ENCODE measurements around the gene SPP2. TPM values are rescaled to one million over a fixed set of nuclear protein-coding genes. Genes with fewer than 3 reads are reported as not detected.
A peak's percentile ranks its signal among the peaks of the same experiment; 100 is the strongest.

SPP2 gene
- polyA plus RNA-seq, 2 donors, result not detected

DNA sequence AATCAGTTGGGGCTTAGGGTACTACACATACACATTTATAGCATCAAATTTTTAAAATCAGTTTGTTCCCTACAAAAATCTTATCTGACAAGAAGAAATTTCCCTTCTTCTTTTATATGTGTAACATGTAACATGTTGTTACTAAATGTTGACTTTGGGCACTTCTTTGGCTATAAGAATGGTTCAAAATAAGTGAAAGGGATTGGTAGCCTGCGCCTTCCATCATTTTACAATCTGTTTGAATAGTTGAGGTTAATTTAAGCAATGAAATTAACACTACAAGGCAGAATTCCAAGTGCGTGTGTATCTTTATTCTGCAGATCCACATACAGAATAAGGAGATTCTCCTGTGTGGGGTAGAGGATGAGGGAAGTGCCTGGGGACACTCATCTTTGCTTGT, 30.2 kb upstream of the SPP2 start:
- H3K9me3 ChIP-seq (ENCODE audit: control insufficient read depth in 2 of 2, insufficient read depth in 1 of 2, low read depth in 1 of 2, low read length in 1 of 2), result peaks cover 3 to 6% of the 10 kb centered on the region in 2 donors
- no peaks in the 10 kb centered on the region for H3K4me1 ChIP-seq (ENCODE audit: control insufficient read depth in 2 of 2, insufficient read depth in 2 of 2, low read length in 1 of 2)
- no peak overlapping the region for H3K4me3 ChIP-seq (ENCODE audit: low read depth in 1 of 2, low read length in 2 of 2)
- H3K27ac ChIP-seq (ENCODE audit: low read depth in 2 of 2, low read length in 1 of 2), result no peak overlapping the region
- no peaks in the 10 kb centered on the region for H3K36me3 ChIP-seq (ENCODE audit: control insufficient read depth in 2 of 2, insufficient read depth in 2 of 2, low read length in 1 of 2)
- 86 to 91% methylated on average over 2 of the region's 2 CpGs for WGBS, 2 donors
- no peaks in the 10 kb centered on the region for H3K27me3 ChIP-seq (ENCODE audit: control insufficient read depth in 1 of 2, insufficient read depth in 2 of 2, low read length in 2 of 2)

DNA sequence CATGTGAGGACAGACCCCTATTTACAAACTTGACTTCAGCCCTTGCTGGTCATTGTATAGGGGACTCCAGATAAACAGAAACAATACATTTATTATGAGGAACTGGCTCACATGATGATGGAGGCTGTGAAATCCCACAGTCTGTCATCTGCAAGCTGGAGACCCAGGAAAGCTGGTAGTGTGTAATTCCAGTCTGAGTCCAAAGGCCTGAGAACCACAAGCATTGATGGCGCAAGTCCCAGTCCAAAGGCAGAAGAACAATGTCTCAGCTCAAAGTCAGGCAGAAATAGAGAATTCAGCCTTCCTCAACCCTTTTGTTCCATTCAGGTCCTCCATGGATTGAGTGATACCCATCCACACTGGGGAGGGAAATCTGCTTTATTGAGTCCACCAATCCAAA, 28.1 kb upstream of the SPP2 start:
- Histone ChIP-seq H3K27me3 (ENCODE audit: control insufficient read depth in 1 of 2, insufficient read depth in 2 of 2, low read length in 2 of 2) (no peaks in the 10 kb centered on the region), H3K4me1 (ENCODE audit: control insufficient read depth in 2 of 2, insufficient read depth in 2 of 2, low read length in 1 of 2) (no peaks in the 10 kb centered on the region), H3K36me3 (ENCODE audit: control insufficient read depth in 2 of 2, insufficient read depth in 2 of 2, low read length in 1 of 2) (no peaks in the 10 kb centered on the region), H3K4me3 (ENCODE audit: low read depth in 1 of 2, low read length in 2 of 2) (no peak overlapping the region), H3K27ac (ENCODE audit: low read depth in 2 of 2, low read length in 1 of 2) (no peak overlapping the region), H3K9me3 (ENCODE audit: control insufficient read depth in 2 of 2, insufficient read depth in 1 of 2, low read depth in 1 of 2, low read length in 1 of 2) (peaks cover 3 to 6% of the 10 kb centered on the region in 2 donors)
- 84 to 97% methylated on average over 1 of the region's 1 CpG for WGBS, 2 donors

DNA sequence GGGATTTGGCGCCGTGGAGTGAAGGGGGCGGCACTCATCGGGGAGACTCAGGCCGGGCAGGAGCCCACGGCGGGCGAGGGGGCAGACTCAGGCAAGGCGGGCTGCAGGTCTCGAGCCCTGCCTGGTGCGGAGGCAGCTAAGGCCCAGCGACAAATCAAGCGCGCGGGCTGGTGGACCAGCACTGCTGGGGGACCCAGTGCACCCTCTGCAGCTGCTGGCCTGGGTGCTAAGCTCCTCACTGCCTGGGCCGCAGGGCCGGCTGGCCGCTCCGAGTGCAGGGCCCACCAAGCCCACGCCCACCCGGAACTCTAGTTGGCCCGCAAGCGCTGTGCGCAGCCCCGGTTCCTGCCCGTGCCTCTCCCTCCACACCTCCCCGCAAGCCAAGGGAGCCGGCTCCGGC, 26.2 kb upstream of the SPP2 start:
- H3K4me3 ChIP-seq (ENCODE audit: low read depth in 1 of 2, low read length in 2 of 2), result no peak overlapping the region
- H3K27ac ChIP-seq (ENCODE audit: low read depth in 2 of 2, low read length in 1 of 2), result no peak overlapping the region
- no peaks in the 10 kb centered on the region for H3K36me3 ChIP-seq (ENCODE audit: control insufficient read depth in 2 of 2, insufficient read depth in 2 of 2, low read length in 1 of 2)
- 96 to 98% methylated on average over 28 to 29 of the region's 29 CpGs for WGBS, 2 donors
- H3K4me1 ChIP-seq (ENCODE audit: control insufficient read depth in 2 of 2, insufficient read depth in 2 of 2, low read length in 1 of 2), result no peaks in the 10 kb centered on the region
- no peaks in the 10 kb centered on the region for H3K27me3 ChIP-seq (ENCODE audit: control insufficient read depth in 1 of 2, insufficient read depth in 2 of 2, low read length in 2 of 2)
- peaks cover 3 to 6% of the 10 kb centered on the region in 2 donors for H3K9me3 ChIP-seq (ENCODE audit: control insufficient read depth in 2 of 2, insufficient read depth in 1 of 2, low read depth in 1 of 2, low read length in 1 of 2)

DNA sequence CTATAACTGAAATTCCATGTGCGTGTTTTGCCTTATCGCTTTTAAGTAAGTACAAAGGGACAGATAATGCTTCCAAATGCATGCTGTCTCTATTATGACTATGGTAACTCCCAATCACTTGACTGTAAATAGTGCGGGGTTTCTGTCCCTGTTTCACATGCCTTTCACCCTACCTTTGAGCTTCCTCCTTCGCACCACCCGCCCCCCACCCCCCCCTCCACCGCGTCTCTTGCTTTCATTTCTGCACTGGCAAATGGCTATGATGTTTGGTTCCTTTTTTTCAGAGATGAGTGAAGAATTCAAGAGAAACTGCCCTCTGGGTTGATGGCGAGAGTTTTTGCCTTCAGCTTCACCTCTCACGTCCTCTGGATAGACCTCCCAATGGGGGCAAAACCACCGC, 25.0 kb upstream of the SPP2 start:
- no peak overlapping the region for H3K27ac ChIP-seq (ENCODE audit: low read depth in 2 of 2, low read length in 1 of 2)
- H3K27me3 ChIP-seq (ENCODE audit: control insufficient read depth in 1 of 2, insufficient read depth in 2 of 2, low read length in 2 of 2), result no peaks in the 10 kb centered on the region
- H3K36me3 ChIP-seq (ENCODE audit: control insufficient read depth in 2 of 2, insufficient read depth in 2 of 2, low read length in 1 of 2), result no peaks in the 10 kb centered on the region
- H3K4me3 ChIP-seq (ENCODE audit: low read depth in 1 of 2, low read length in 2 of 2), result peak overlapping the region in 1 of 2 donors; percentile 9
- peaks cover 3 to 6% of the 10 kb centered on the region in 2 donors for H3K9me3 ChIP-seq (ENCODE audit: control insufficient read depth in 2 of 2, insufficient read depth in 1 of 2, low read depth in 1 of 2, low read length in 1 of 2)
- WGBS, 2 donors, result 23 to 39% methylated on average over 10 of the region's 10 CpGs
- H3K4me1 ChIP-seq (ENCODE audit: control insufficient read depth in 2 of 2, insufficient read depth in 2 of 2, low read length in 1 of 2), result no peaks in the 10 kb centered on the region

DNA sequence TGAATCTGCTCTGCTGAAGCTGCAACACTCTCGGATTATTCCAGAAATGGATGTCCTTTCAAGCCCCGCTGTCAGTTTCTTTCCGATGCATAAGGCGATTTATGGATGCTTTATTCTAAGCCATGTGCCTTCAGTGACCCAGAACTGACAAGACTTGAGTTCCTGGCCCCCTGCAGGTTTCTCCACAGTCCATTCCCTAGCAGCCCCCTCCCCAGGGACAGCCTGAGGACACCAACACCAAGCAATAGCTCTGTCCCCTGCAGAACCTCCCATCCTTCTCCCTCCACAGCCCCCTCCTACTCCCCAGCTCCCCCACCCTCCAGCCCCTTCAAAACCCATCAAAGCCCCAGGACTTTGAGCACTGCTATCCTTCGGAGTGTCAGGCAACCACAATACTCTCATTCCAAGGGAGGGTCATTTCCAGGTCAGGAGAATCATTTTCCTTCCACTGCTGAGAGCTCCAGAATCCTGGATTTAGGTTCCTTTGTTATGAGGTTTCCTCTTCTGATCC, 24.6 kb upstream of the SPP2 start:
- Histone ChIP-seq H3K27me3 (ENCODE audit: control insufficient read depth in 1 of 2, insufficient read depth in 2 of 2, low read length in 2 of 2) (no peaks in the 10 kb centered on the region), H3K4me3 (ENCODE audit: low read depth in 1 of 2, low read length in 2 of 2) (peak overlapping the region in 1 of 2 donors; percentile 9), H3K4me1 (ENCODE audit: control insufficient read depth in 2 of 2, insufficient read depth in 2 of 2, low read length in 1 of 2) (no peaks in the 10 kb centered on the region), H3K27ac (ENCODE audit: low read depth in 2 of 2, low read length in 1 of 2) (no peak overlapping the region), H3K36me3 (ENCODE audit: control insufficient read depth in 2 of 2, insufficient read depth in 2 of 2, low read length in 1 of 2) (no peaks in the 10 kb centered on the region), H3K9me3 (ENCODE audit: control insufficient read depth in 2 of 2, insufficient read depth in 1 of 2, low read depth in 1 of 2, low read length in 1 of 2) (peaks cover 3 to 6% of the 10 kb centered on the region in 2 donors)
- 34 to 37% methylated on average over 5 of the region's 5 CpGs for WGBS, 2 donors

DNA sequence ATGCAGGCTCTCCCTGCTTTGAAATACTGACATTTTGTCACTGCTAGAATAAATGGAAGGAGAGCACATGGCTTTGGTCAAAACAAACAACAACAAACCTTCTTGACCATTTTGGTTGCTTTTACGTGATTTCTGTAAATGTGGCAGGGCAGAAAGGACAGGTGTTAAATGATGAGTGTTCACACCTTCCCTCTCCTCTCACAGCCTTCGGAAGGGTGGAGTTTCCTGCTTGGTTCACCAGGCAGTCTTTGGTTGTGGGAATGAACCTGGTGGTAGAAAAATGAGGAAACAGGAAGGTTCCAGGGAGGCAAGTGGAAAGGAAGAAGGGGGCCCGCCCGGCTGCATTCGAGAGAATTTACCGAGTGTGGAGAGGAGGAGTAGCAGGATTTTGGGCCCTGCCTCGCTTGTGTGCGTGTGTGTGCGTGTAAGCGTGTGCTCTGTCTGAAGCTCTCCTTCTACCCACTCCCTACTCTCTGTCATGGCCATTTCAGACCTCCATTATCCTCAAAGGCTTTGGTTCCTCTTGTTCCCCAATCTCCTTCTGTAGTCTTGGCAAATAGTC, 23.7 kb upstream of the SPP2 start:
- no peaks in the 10 kb centered on the region for H3K27me3 ChIP-seq (ENCODE audit: control insufficient read depth in 1 of 2, insufficient read depth in 2 of 2, low read length in 2 of 2)
- no peaks in the 10 kb centered on the region for H3K36me3 ChIP-seq (ENCODE audit: control insufficient read depth in 2 of 2, insufficient read depth in 2 of 2, low read length in 1 of 2)
- H3K4me3 ChIP-seq (ENCODE audit: low read depth in 1 of 2, low read length in 2 of 2), result no peak overlapping the region
- H3K27ac ChIP-seq (ENCODE audit: low read depth in 2 of 2, low read length in 1 of 2), result no peak overlapping the region
- no peaks in the 10 kb centered on the region for H3K4me1 ChIP-seq (ENCODE audit: control insufficient read depth in 2 of 2, insufficient read depth in 2 of 2, low read length in 1 of 2)
- peaks cover 3 to 6% of the 10 kb centered on the region in 2 donors for H3K9me3 ChIP-seq (ENCODE audit: control insufficient read depth in 2 of 2, insufficient read depth in 1 of 2, low read depth in 1 of 2, low read length in 1 of 2)
- 81 to 87% methylated on average over 6 to 10 of the region's 10 CpGs for WGBS, 2 donors

DNA sequence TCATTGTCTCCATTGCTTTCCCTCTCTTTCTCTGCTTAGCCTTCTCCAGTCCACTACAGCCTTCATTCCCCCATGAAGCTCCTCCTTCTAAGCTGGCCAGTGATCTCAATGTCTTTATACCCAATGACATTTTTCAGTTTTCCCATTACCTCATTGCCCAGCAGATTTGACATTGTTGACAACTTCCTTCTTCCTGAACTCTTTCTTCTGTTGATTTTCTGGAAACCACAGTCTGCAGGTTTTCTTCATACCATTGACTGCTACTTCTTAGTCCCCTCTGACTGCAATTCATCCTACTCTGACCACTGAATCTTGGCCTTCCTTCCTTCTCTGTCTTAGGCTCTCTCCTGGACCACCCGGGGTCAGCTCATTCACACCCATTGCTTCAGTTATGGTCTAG, 22.9 kb upstream of the SPP2 start:
- H3K4me1 ChIP-seq (ENCODE audit: control insufficient read depth in 2 of 2, insufficient read depth in 2 of 2, low read length in 1 of 2), result no peaks in the 10 kb centered on the region
- H3K27me3 ChIP-seq (ENCODE audit: control insufficient read depth in 1 of 2, insufficient read depth in 2 of 2, low read length in 2 of 2), result no peaks in the 10 kb centered on the region
- no peaks in the 10 kb centered on the region for H3K36me3 ChIP-seq (ENCODE audit: control insufficient read depth in 2 of 2, insufficient read depth in 2 of 2, low read length in 1 of 2)
- H3K4me3 ChIP-seq (ENCODE audit: low read depth in 1 of 2, low read length in 2 of 2), result no peak overlapping the region
- peaks cover 3 to 6% of the 10 kb centered on the region in 2 donors for H3K9me3 ChIP-seq (ENCODE audit: control insufficient read depth in 2 of 2, insufficient read depth in 1 of 2, low read depth in 1 of 2, low read length in 1 of 2)
- H3K27ac ChIP-seq (ENCODE audit: low read depth in 2 of 2, low read length in 1 of 2), result no peak overlapping the region
- 82 to 90% methylated on average over 1 of the region's 1 CpG for WGBS, 2 donors

DNA sequence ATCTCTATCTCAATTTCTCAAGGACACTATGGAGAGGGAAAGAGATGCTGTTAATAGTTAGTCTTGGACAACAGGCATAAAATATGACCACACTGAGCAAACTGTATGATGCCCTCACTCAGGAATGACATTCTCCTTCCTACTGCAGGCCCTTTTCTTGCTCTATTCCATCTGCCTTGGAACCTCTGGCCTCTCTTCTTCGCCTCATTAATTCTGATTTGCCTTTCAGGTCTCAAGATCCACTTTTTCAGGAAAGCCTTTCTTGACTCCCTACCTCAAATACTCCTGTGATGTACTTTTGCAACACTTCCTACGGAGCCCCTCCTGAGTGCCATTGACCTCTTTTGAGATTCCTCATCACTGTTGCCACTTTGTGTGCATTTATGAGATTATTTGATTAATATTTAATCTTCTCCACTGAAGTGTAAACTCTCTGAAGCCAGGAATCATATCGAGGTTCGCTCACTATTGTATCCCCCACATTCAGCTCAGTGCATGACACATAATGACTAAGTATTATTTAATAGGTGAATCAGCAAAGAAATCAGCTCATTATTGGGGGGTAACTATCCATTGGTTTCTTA, 21.3 kb upstream of the SPP2 start:
- Histone ChIP-seq H3K27ac (ENCODE audit: low read depth in 2 of 2, low read length in 1 of 2) (no peak overlapping the region), H3K36me3 (ENCODE audit: control insufficient read depth in 2 of 2, insufficient read depth in 2 of 2, low read length in 1 of 2) (no peaks in the 10 kb centered on the region), H3K9me3 (ENCODE audit: control insufficient read depth in 2 of 2, insufficient read depth in 1 of 2, low read depth in 1 of 2, low read length in 1 of 2) (peaks cover 0 to under 1% of the 10 kb centered on the region in 2 donors), H3K4me3 (ENCODE audit: low read depth in 1 of 2, low read length in 2 of 2) (no peak overlapping the region), H3K4me1 (ENCODE audit: control insufficient read depth in 2 of 2, insufficient read depth in 2 of 2, low read length in 1 of 2) (no peaks in the 10 kb centered on the region), H3K27me3 (ENCODE audit: control insufficient read depth in 1 of 2, insufficient read depth in 2 of 2, low read length in 2 of 2) (no peaks in the 10 kb centered on the region)
- WGBS, 2 donors, result 63 to 73% methylated on average over 4 of the region's 4 CpGs

DNA sequence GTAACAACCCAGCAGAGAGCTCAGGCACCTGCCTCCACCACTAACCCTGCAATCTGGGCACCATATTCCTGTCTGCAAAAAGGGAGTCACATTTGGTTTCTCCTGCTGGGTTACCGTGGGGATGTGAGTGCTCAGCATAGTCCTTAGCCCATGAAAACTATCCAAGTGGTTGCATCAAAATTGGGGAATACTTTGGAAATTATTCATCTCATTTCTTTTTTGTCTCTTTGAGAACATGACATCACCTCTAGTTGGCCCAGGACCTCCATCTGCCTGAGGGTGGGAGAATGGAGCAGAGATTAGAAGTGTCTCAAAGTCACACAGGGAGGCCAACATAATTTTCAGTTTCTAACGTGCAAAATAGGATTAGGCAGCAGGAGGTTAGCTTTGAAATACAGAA, 19.3 kb upstream of the SPP2 start:
- H3K27me3 ChIP-seq (ENCODE audit: control insufficient read depth in 1 of 2, insufficient read depth in 2 of 2, low read length in 2 of 2), result no peaks in the 10 kb centered on the region
- H3K4me3 ChIP-seq (ENCODE audit: low read depth in 1 of 2, low read length in 2 of 2), result no peak overlapping the region
- 52 to 67% methylated on average over 2 of the region's 2 CpGs for WGBS, 2 donors
- H3K27ac ChIP-seq (ENCODE audit: low read depth in 2 of 2, low read length in 1 of 2), result no peak overlapping the region
- peaks cover 0 to 2% of the 10 kb centered on the region in 2 donors for H3K4me1 ChIP-seq (ENCODE audit: control insufficient read depth in 2 of 2, insufficient read depth in 2 of 2, low read length in 1 of 2)
- peaks cover 6 to 9% of the 10 kb centered on the region in 2 donors for H3K9me3 ChIP-seq (ENCODE audit: control insufficient read depth in 2 of 2, insufficient read depth in 1 of 2, low read depth in 1 of 2, low read length in 1 of 2)
- no peaks in the 10 kb centered on the region for H3K36me3 ChIP-seq (ENCODE audit: control insufficient read depth in 2 of 2, insufficient read depth in 2 of 2, low read length in 1 of 2)

Measured in esophagus (tissue), 2 donors.